GM12892 (cell line): ENCODE data around the gene PPFIA1.

Source experiments
- DNase-seq: peaks from one replicate; pipeline ENCODE4 v3.0.0; 2011; ENCODE audit not compliant: insufficient read length
- FAIRE-seq: peaks from 2 replicates; lab custom pipeline; 2011; peaks lifted over from hg19 to GRCh38; lab: Jason Lieb, UNC
- POLR2A ChIP-seq: IDR thresholded peaks from 2 replicates; pipeline ENCODE4 v1.6.1; 2011; ENCODE audit warnings: low read depth, low read length, control low read depth
- POLR2AphosphoS5 ChIP-seq: IDR thresholded peaks from 2 replicates; pipeline ENCODE4 v1.6.1; 2011; ENCODE audit warnings: low read depth, low read length, control low read depth
- TAF1 ChIP-seq: IDR thresholded peaks from 2 replicates; pipeline ENCODE4 v1.6.1; 2011; ENCODE audit warnings: low read depth, mild to moderate bottlenecking, control low read depth, low read length, borderline replicate concordance

The PPFIA1 gene

GRCh38 chr11:70427436-70427835 is 156.9 kb downstream of the PPFIA1 start:
- DNase-seq (no peak), FAIRE-seq (no peak)
- TF ChIP-seq POLR2A (no peak), POLR2AphosphoS5 (no peak), TAF1 (no peak)

DNA sequence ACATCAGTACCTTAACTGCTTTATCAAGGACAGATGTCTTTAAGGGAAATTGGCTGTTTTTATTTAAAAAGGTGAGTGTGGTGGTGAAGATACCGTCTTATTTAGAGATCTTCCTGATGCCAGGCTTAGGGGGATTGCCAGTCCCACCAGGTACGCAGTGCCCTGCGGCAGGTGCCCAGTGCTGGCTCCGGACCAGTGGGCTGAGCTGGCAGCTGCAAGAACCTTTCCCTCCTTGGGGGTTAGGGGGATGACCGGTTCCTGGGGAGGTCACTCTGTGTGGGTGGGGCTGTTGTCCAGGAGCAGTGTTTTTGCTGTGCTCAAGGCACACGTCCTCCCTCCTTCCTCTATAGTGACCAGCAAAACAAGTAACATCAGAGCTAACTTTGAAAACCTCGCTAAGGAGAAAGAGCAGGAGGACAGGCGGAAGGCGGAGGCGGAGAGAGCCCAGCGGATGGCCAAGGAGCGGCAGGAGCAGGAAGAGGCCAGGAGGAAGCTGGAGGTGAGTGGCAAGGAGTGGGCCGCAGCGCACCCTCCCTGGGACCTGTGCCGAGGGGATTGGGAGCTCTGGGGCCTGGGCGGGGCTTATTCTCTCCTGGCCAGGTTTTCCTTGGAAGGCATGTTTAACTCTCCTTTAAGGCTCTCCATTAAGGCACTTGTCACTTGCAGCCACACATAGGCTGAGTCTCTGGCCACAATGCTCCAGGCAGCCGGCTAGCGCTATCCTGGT is 158.4 kb downstream of the PPFIA1 start:
- TF ChIP-seq POLR2A (no peak), TAF1 (no peak), POLR2AphosphoS5 (no peak)
- DNase-seq (no peak), FAIRE-seq (no peak)

- DNase-seq (no peak), FAIRE-seq (no peak)
- TF ChIP-seq TAF1 (no peak), POLR2A (no peak), POLR2AphosphoS5 (no peak)
Measured at GRCh38 chr11:70429428-70429705, 158.9 kb downstream of the PPFIA1 start.

GRCh38 chr11:70429724-70430521 is 159.4 kb downstream of the PPFIA1 start:
- TF ChIP-seq POLR2A = no peak
- TF ChIP-seq POLR2AphosphoS5 = no peak
- no peak for TF ChIP-seq TAF1
- no peak for FAIRE-seq
- no peak for DNase-seq

- TF ChIP-seq POLR2A (no peak), TAF1 (no peak), POLR2AphosphoS5 (no peak)
- DNase-seq (no peak), FAIRE-seq (no peak)
Measured at GRCh38 chr11:70430671-70431574, 160.4 kb downstream of the PPFIA1 start.

- FAIRE-seq = no peak
Measured at GRCh38 chr11:70431611-70432010, 161.1 kb downstream of the PPFIA1 start.

DNA sequence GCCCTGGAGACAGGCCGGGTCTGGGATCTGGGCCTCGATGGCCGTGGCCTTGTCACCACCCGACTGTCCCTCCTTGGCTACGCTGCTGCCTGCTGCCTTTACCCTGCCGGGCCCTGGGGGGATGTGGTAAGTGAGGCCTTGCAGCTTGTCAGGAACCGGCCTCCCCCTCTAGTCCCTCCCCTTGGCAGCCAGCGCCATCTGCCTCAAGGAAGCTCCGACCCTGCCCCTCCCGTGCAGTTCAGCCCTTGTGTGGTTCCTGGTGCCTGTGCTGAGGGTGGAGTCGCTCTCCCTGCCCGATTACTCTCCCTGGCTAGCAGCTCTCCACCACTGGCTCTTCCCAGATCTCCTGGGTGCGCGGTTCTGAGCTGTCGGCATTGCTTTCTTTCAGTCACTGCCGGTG is 161.6 kb downstream of the PPFIA1 start:
- DNase-seq = no peak
- FAIRE-seq = no peak

More at GRCh38 chr11:70431611-70432010, 161.1 kb downstream of the PPFIA1 start:
- TF ChIP-seq TAF1 (no peak), POLR2A (no peak), POLR2AphosphoS5 (no peak)
- DNase-seq = no peak

GRCh38 chr11:70432580-70432979 is 162.1 kb downstream of the PPFIA1 start:
- DNase-seq = no peak
- no peak for TF ChIP-seq POLR2A
- TF ChIP-seq POLR2AphosphoS5 = no peak
- no peak for TF ChIP-seq TAF1
- FAIRE-seq = no peak

More for the DNA sequence above, 161.6 kb downstream of the PPFIA1 start:
- TF ChIP-seq POLR2A (no peak), TAF1 (no peak), POLR2AphosphoS5 (no peak)

- FAIRE-seq = no peak
- TF ChIP-seq TAF1 = no peak
Measured at GRCh38 chr11:70433038-70433437, 162.5 kb downstream of the PPFIA1 start.

DNA sequence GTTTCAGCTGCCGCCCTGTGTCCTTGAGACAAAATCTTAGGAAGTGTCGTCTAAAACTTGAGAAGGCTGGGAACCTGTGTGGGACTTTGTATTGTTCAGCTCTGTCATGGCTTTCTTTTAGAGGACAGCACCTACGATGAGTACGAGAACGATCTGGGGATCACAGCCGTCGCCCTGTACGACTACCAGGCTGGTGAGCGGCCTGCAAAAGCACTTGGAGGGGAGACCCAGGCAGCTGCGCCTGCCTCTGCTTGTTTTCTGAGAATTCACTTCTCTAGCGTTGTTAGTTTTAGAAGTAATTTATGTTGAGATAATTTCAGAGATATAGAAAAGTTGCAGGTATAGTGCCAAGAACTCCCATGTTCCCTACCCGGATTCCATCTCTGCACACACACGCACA is 163.0 kb downstream of the PPFIA1 start:
- DNase-seq (no peak), FAIRE-seq (no peak)
- TF ChIP-seq POLR2AphosphoS5 = no peak
- no peak for TF ChIP-seq POLR2A
- TF ChIP-seq TAF1 = no peak

More at GRCh38 chr11:70433038-70433437, 162.5 kb downstream of the PPFIA1 start:
- DNase-seq = no peak
